ENCODE results near the gene TCERG1L. TPM values are rescaled to one million over a fixed set of nuclear protein-coding genes. Genes with fewer than 3 reads are reported as not detected.

TCERG1L gene
- total and polyA plus RNA-seq, 2 experiments from 2014 or later = not detected

- Histone ChIP-seq H3K4me2 (ENCODE audit: unreplicated experiment) (no peak overlapping the region), H3K4me3 (no peak overlapping the region), H3F3A (ENCODE audit: insufficient read depth) (no peaks in the 10 kb centered on the region), H3K36me3 (ENCODE audit: low read depth) (no peaks in the 10 kb centered on the region), H3K4me1 (ENCODE audit: insufficient read depth) (no peaks in the 10 kb centered on the region), H3K9ac (no peak overlapping the region), H3K27me3 (replicated peaks; ENCODE audit: insufficient read depth) (no peaks in the 10 kb centered on the region), H4K20me1 (ENCODE audit: insufficient read depth) (no peaks in the 10 kb centered on the region), H3K9me3 (ENCODE audit: low read depth) (no peaks in the 10 kb centered on the region), H3K9me2 (ENCODE audit: insufficient read depth) (no peaks in the 10 kb centered on the region), H2AFZ (no peak overlapping the region), H3K79me2 (ENCODE audit: insufficient read depth) (no peaks in the 10 kb centered on the region), H3K27ac (no peak overlapping the region)
- DNase-seq = no peak
- in situ Hi-C loops (cut with MboI) = no loop called here
- 45 to 51% methylated on average over 17 of the region's 17 CpGs for WGBS, 2 experiments (ENCODE audit: low coverage in 1 of 2, low lambda C conversion rate in 2 of 2, missing lambda C conversion rate in 2 of 2)
- TF ChIP-seq EZH2phosphoT487 (IDR thresholded peaks at IDR 0.05; ENCODE audit: insufficient read depth, low read depth) (no peak), EZH2 (IDR thresholded peaks at IDR 0.05; ENCODE audit: insufficient read depth, poor library complexity, severe bottlenecking) (no peak)
Observed at GRCh38 chr10:131218811-131219583, 92.5 kb downstream of the TCERG1L start.

GRCh38 chr10:131216681-131217230 is 94.8 kb downstream of the TCERG1L start:
- H3K9me3 ChIP-seq (ENCODE audit: low read depth) = no peaks in the 10 kb centered on the region
- no peaks in the 10 kb centered on the region for H4K20me1 ChIP-seq (ENCODE audit: insufficient read depth)
- TF ChIP-seq EZH2 (IDR thresholded peaks at IDR 0.05; ENCODE audit: insufficient read depth, poor library complexity, severe bottlenecking) (no peak), EZH2phosphoT487 (IDR thresholded peaks at IDR 0.05; ENCODE audit: insufficient read depth, low read depth) (no peak)
- H3K79me2 ChIP-seq (ENCODE audit: insufficient read depth) = no peaks in the 10 kb centered on the region
- H3K27me3 ChIP-seq (replicated peaks; ENCODE audit: insufficient read depth) = no peaks in the 10 kb centered on the region
- no peak overlapping the region for H3K27ac ChIP-seq
- whole genome bisulfite sequencing, 2 experiments (ENCODE audit: low coverage in 1 of 2, low lambda C conversion rate in 2 of 2, missing lambda C conversion rate in 2 of 2) = 29 to 34% methylated on average over 9 of the region's 9 CpGs
- no peak overlapping the region for H2AFZ ChIP-seq
- in situ Hi-C loops (cut with MboI) = no loop called here
- no peak overlapping the region for H3K4me3 ChIP-seq
- no peak for DNase-seq
- no peaks in the 10 kb centered on the region for H3K36me3 ChIP-seq (ENCODE audit: low read depth)
- no peak overlapping the region for H3K9ac ChIP-seq
- H3K4me1 ChIP-seq (ENCODE audit: insufficient read depth) = no peaks in the 10 kb centered on the region
- no peak overlapping the region for H3K4me2 ChIP-seq (ENCODE audit: unreplicated experiment)
- no peaks in the 10 kb centered on the region for H3K9me2 ChIP-seq (ENCODE audit: insufficient read depth)
- H3F3A ChIP-seq (ENCODE audit: insufficient read depth) = no peaks in the 10 kb centered on the region

GRCh38 chr10:131215776-131216175 is 95.7 kb downstream of the TCERG1L start:
- Histone ChIP-seq H3K79me2 (ENCODE audit: insufficient read depth) (no peaks in the 10 kb centered on the region), H3K4me3 (no peak overlapping the region), H3K27ac (no peak overlapping the region), H3K36me3 (ENCODE audit: low read depth) (no peaks in the 10 kb centered on the region), H3K9me2 (ENCODE audit: insufficient read depth) (no peaks in the 10 kb centered on the region), H3K9ac (no peak overlapping the region), H3K4me2 (ENCODE audit: unreplicated experiment) (no peak overlapping the region), H3K4me1 (ENCODE audit: insufficient read depth) (no peaks in the 10 kb centered on the region), H3K27me3 (replicated peaks; ENCODE audit: insufficient read depth) (no peaks in the 10 kb centered on the region), H3F3A (ENCODE audit: insufficient read depth) (no peaks in the 10 kb centered on the region), H2AFZ (no peak overlapping the region), H3K9me3 (ENCODE audit: low read depth) (no peaks in the 10 kb centered on the region), H4K20me1 (ENCODE audit: insufficient read depth) (no peaks in the 10 kb centered on the region)
- in situ Hi-C loops (cut with MboI) = no loop called here
- 51 to 55% methylated on average over 6 of the region's 6 CpGs for WGBS, 2 experiments (ENCODE audit: low coverage in 1 of 2, low lambda C conversion rate in 2 of 2, missing lambda C conversion rate in 2 of 2)
- no peak for TF ChIP-seq EZH2 (IDR thresholded peaks at IDR 0.05; ENCODE audit: insufficient read depth, poor library complexity, severe bottlenecking)
- TF ChIP-seq EZH2phosphoT487 (IDR thresholded peaks at IDR 0.05; ENCODE audit: insufficient read depth, low read depth) = no peak
- DNase-seq = no peak

GRCh38 chr10:131214521-131215244 is 96.8 kb downstream of the TCERG1L start:
- Histone ChIP-seq H3K4me3 (no peak overlapping the region), H3K36me3 (ENCODE audit: low read depth) (no peaks in the 10 kb centered on the region), H3K79me2 (ENCODE audit: insufficient read depth) (no peaks in the 10 kb centered on the region), H3K4me2 (ENCODE audit: unreplicated experiment) (no peak overlapping the region), H3F3A (ENCODE audit: insufficient read depth) (no peaks in the 10 kb centered on the region), H3K4me1 (ENCODE audit: insufficient read depth) (no peaks in the 10 kb centered on the region), H3K9me2 (ENCODE audit: insufficient read depth) (no peaks in the 10 kb centered on the region), H3K9me3 (ENCODE audit: low read depth) (no peaks in the 10 kb centered on the region), H3K27me3 (replicated peaks; ENCODE audit: insufficient read depth) (no peaks in the 10 kb centered on the region), H3K27ac (no peak overlapping the region), H3K9ac (no peak overlapping the region), H4K20me1 (ENCODE audit: insufficient read depth) (no peaks in the 10 kb centered on the region), H2AFZ (no peak overlapping the region)
- no peak for TF ChIP-seq EZH2phosphoT487 (IDR thresholded peaks at IDR 0.05; ENCODE audit: insufficient read depth, low read depth)
- no peak for TF ChIP-seq EZH2 (IDR thresholded peaks at IDR 0.05; ENCODE audit: insufficient read depth, poor library complexity, severe bottlenecking)
- no peak for DNase-seq
- in situ Hi-C loops (cut with MboI) = no loop called here
- 47 to 52% methylated on average over 17 of the region's 17 CpGs for WGBS, 2 experiments (ENCODE audit: low coverage in 1 of 2, low lambda C conversion rate in 2 of 2, missing lambda C conversion rate in 2 of 2)
